SK-N-SH (cell line): ENCODE data around the gene POU6F2.

Source experiments
- CTCF ChIP-seq: fragments of 200-600 bp; sonication (generic); IDR thresholded peaks from 2 replicates; pipeline ENCODE4 v1.6.1; 2017; ENCODE audit warnings: antibody characterized with exemption, mild to moderate bottlenecking, moderate library complexity
- EP300 ChIP-seq, 2 experiments: IDR thresholded peaks; 2 replicates each; pipeline versions ENCODE4 v1.4.0 to v1.6.1; 2012; ENCODE audit warnings: borderline replicate concordance in 1 of 2, low read depth in 1 of 2, low read length in 1 of 2
- EZH2phosphoT487 ChIP-seq: fragments of 200-600 bp; sonication (generic); IDR thresholded peaks from 2 replicates; pipeline ENCODE4 v1.6.1; 2017; ENCODE audit warnings: low read depth, mixed run types, mild to moderate bottlenecking, antibody characterized with exemption, moderate library complexity, borderline replicate concordance
- GABPA ChIP-seq: IDR thresholded peaks from 2 replicates; pipeline ENCODE4 v1.4.0; 2012; ENCODE audit warnings: low read depth, mild to moderate bottlenecking
- SMC3 ChIP-seq: IDR thresholded peaks from 2 replicates; pipeline ENCODE4 v1.6.1; 2012; ENCODE audit warnings: low read depth, low read length, improper control_type of control experiment
- TAF1 ChIP-seq: IDR thresholded peaks from 2 replicates; pipeline ENCODE4 v1.6.1; 2012; ENCODE audit warnings: low read depth, mild to moderate bottlenecking, low read length, moderate library complexity, borderline replicate concordance
- TCF12 ChIP-seq: IDR thresholded peaks from 2 replicates; pipeline ENCODE4 v1.4.0; 2012
- ZBTB33 ChIP-seq: IDR thresholded peaks from 2 replicates; pipeline ENCODE4 v1.4.0; 2012; ENCODE audit warnings: low read depth, borderline replicate concordance

- TF ChIP-seq CTCF, result no peak
- no peak; the same call in 1 of the 2 replicates for TF ChIP-seq TCF12
- no peak for TF ChIP-seq EP300 (IDR thresholded peaks at IDR 0.05; ENCODE audit: borderline replicate concordance in 1 of 2, low read depth in 1 of 2, low read length in 1 of 2)
- TF ChIP-seq GABPA, result no peak
- TF ChIP-seq EZH2phosphoT487, result no peak
- TF ChIP-seq TAF1, result no peak
- TF ChIP-seq ZBTB33, result no peak
- no peak for TF ChIP-seq SMC3
Measured at GRCh38 chr7:39356172-39356925, 378.6 kb downstream of the POU6F2 start.
